Caco-2 (cell line): ENCODE results near the gene SLC46A3. TPM values are rescaled to one million over a fixed set of nuclear protein-coding genes. Genes with fewer than 3 reads are reported as not detected.

Source experiments
- BruUV-seq: library from RNA; stranded (reverse); fragments of 400-500 nt; replicated peaks from 2 replicates; lab custom pipeline; 2021; lab: Mats Ljungman, UMichigan
- CTCF ChIA-PET: fragments of 300-600 bp; sonication (Branson Sonifier 250); formaldehyde crosslinking; loops from one replicate; lab custom pipeline; 2022; ENCODE audit warnings: antibody characterized with exemption; lab: Charles Lee
- POLR2A ChIA-PET: fragments of 300-600 bp; sonication (Branson Sonifier 250); formaldehyde crosslinking; loops from one replicate; lab custom pipeline; 2022; ENCODE audit warnings: antibody characterized with exemption; lab: Charles Lee
- DNase-seq, 2 experiments: peaks; one replicate each; pipeline versions ENCODE4 v3.0.0 to v3.0.0-alpha.2; 2020 to 2022
- H3K27me3 ChIP-seq: replicated peaks from 2 replicates; pipeline ENCODE4 v1.6.0; 2011; ENCODE audit warnings: low read length; ENCODE audit not compliant: control insufficient read depth, insufficient read depth
- H3K36me3 ChIP-seq: 2 replicates; pipeline ENCODE4 v1.5.1; 2011; ENCODE audit warnings: low read length; ENCODE audit not compliant: control insufficient read depth, insufficient read depth
- H3K4me1 ChIP-seq: fragments of 250-450 bp; sonication (Bioruptor Pico); 2 replicates; pipeline ENCODE4 v1.5.1; 2020; ENCODE audit warnings: mild to moderate bottlenecking
- H3K4me3 ChIP-seq: 2 replicates; pipeline ENCODE4 v1.5.1; 2011; ENCODE audit warnings: low read depth, mild to moderate bottlenecking, control low read depth, low read length
- H3K9me3 ChIP-seq: fragments of 250-450 bp; sonication (Bioruptor Pico); 2 replicates; pipeline ENCODE4 v1.5.1; 2020; ENCODE audit warnings: mild to moderate bottlenecking, moderate library complexity
- H3K27ac Mint-ChIP-seq: one replicate; pipeline ENCODE4 v1.8.0; 2022; ENCODE audit warnings: mixed read lengths; ENCODE audit not compliant: unreplicated experiment
- H3K27me3 Mint-ChIP-seq: one replicate; pipeline ENCODE4 v1.8.0; 2022; ENCODE audit warnings: mixed read lengths; ENCODE audit not compliant: insufficient read depth, unreplicated experiment
- H3K36me3 Mint-ChIP-seq: one replicate; pipeline ENCODE4 v1.8.0; 2022; ENCODE audit warnings: mild to moderate bottlenecking, mixed read lengths; ENCODE audit not compliant: insufficient read depth, unreplicated experiment
- H3K4me1 Mint-ChIP-seq: one replicate; pipeline ENCODE4 v1.8.0; 2022; ENCODE audit warnings: low read depth, mixed read lengths; ENCODE audit not compliant: unreplicated experiment
- H3K4me3 Mint-ChIP-seq: one replicate; pipeline ENCODE4 v1.8.0; 2022; ENCODE audit warnings: mild to moderate bottlenecking, moderate library complexity, mixed read lengths; ENCODE audit not compliant: unreplicated experiment
- H3K9me3 Mint-ChIP-seq: one replicate; pipeline ENCODE4 v1.8.0; 2022; ENCODE audit warnings: mixed read lengths; ENCODE audit not compliant: unreplicated experiment
- CTCF ChIP-seq, 2 experiments: fragments of 200-600 bp in 1 of 2; IDR thresholded peaks; 1 replicate in 1 of 2; 2 replicates in 1 of 2; pipeline versions ENCODE4 v1.5.1 to v1.8.0; 2011 to 2022; ENCODE audit warnings: antibody characterized with exemption in 1 of 2, control low read depth in 1 of 2, inconsistent platforms in 1 of 2, low read depth in 1 of 2, low read length in 1 of 2, mild to moderate bottlenecking in 1 of 2, moderate library complexity in 1 of 2; ENCODE audit not compliant: insufficient read depth in 1 of 2, severe bottlenecking in 1 of 2, unreplicated experiment in 1 of 2
- intact Hi-C: fragments of 100-400 bp; cut with micrococcal nuclease; formaldehyde crosslinking; loops from one replicate; pipeline ENCODE4 v1.10.0; 2022; ENCODE audit not compliant: unreplicated experiment
- total RNA-seq: library from RNA; stranded (reverse); gene quantifications from 2 replicates; pipeline ENCODE4 v1.2.3, GENCODE V29; 2022

The SLC46A3 gene
- total RNA-seq, 1 experiment from 2014 or later: 2.3 TPM

- Histone ChIP-seq H3K4me3 (peak overlapping the region; percentile 89), H3K9me3 (no peaks in the 10 kb centered on the region), H3K36me3 (no peaks in the 10 kb centered on the region), H3K27me3 (no peaks in the 10 kb centered on the region), H3K4me1 (peaks cover 14% of the 10 kb centered on the region)
- no peaks in the 10 kb centered on the region for H3K9me3 Mint-ChIP-seq
- H3K36me3 Mint-ChIP-seq: peaks cover 29% of the 10 kb centered on the region
- peak overlapping the region; percentile 85 for H3K27ac Mint-ChIP-seq
- intact Hi-C loops: loop anchor here (1.0 to 5.0 kb wide), 2 partner anchors 113 to 336 kb away; no protein-coding TSS in a partner anchor
- DNase-seq: no peak
- H3K4me1 Mint-ChIP-seq: peaks cover 21% of the 10 kb centered on the region
- no peak for TF ChIP-seq CTCF (IDR thresholded peaks at IDR 0.05; ENCODE audit: insufficient read depth in 1 of 2, low read depth in 1 of 2, low read length in 1 of 2, severe bottlenecking in 1 of 2, unreplicated experiment in 1 of 2)
- BruUV-seq: no TSS peak
- H3K4me3 Mint-ChIP-seq: peak overlapping the region; percentile 94
- CTCF ChIA-PET: interaction anchor here (0.5 to 1.4 kb wide), 4 partner anchors 129 to 757 kb away, joined by 3 to 7 read pairs (median 5); no protein-coding TSS in a partner anchor
- no peaks in the 10 kb centered on the region for H3K27me3 Mint-ChIP-seq
- POLR2A ChIA-PET: interaction anchor here (0.7 to 1.7 kb wide), 2 partner anchors 35 to 60 kb away, joined by 3 to 8 read pairs; partner anchors contain the start of gene SLC46A3
These were observed 60.3 kb downstream of the SLC46A3 start for GRCh38 chr13:28658539-28658795.

- Histone ChIP-seq H3K36me3 (no peaks in the 10 kb centered on the region), H3K27me3 (no peaks in the 10 kb centered on the region), H3K4me1 (peaks cover 14% of the 10 kb centered on the region), H3K9me3 (no peaks in the 10 kb centered on the region), H3K4me3 (peak overlapping the region; percentile 89)
- POLR2A ChIA-PET: interaction anchor here (0.7 to 1.7 kb wide), 2 partner anchors 36 to 61 kb away, joined by 3 to 8 read pairs; partner anchors contain the start of gene SLC46A3
- no peak for DNase-seq
- Mint-ChIP-seq H3K9me3 (no peaks in the 10 kb centered on the region), H3K27ac (peak overlapping the region; percentile 85), H3K27me3 (no peaks in the 10 kb centered on the region), H3K4me1 (peaks cover 21% of the 10 kb centered on the region), H3K4me3 (peak overlapping the region; percentile 94), H3K36me3 (peaks cover 24% of the 10 kb centered on the region)
- TF ChIP-seq CTCF (IDR thresholded peaks at IDR 0.05; ENCODE audit: insufficient read depth in 1 of 2, low read depth in 1 of 2, low read length in 1 of 2, severe bottlenecking in 1 of 2, unreplicated experiment in 1 of 2): no peak
- intact Hi-C loops: loop anchor here (1.0 to 5.0 kb wide), 2 partner anchors 113 to 336 kb away; no protein-coding TSS in a partner anchor
- CTCF ChIA-PET: interaction anchor here (0.5 to 1.4 kb wide), 3 partner anchors 129 to 334 kb away, joined by 5 to 7 read pairs (median 5); no protein-coding TSS in a partner anchor
- TSS peak; percentile 74 for BruUV-seq
These were observed 60.8 kb downstream of the SLC46A3 start for GRCh38 chr13:28657784-28658538.

GRCh38 chr13:28655561-28655960 lies 63.2 kb downstream of the SLC46A3 start:
- intact Hi-C loops: loop anchor here (5.0 kb wide), 1 partner anchor 333 kb away; no protein-coding TSS in a partner anchor
- peaks cover 12% of the 10 kb centered on the region for H3K4me1 ChIP-seq
- Mint-ChIP-seq H3K4me1 (peaks cover 21% of the 10 kb centered on the region), H3K27ac (no peak overlapping the region), H3K27me3 (no peaks in the 10 kb centered on the region), H3K4me3 (no peak overlapping the region), H3K9me3 (no peaks in the 10 kb centered on the region), H3K36me3 (peaks cover 5% of the 10 kb centered on the region)
- no TSS peak for BruUV-seq
- CTCF ChIA-PET: no interaction called here
- DNase-seq: no peak
- no peaks in the 10 kb centered on the region for H3K9me3 ChIP-seq
- no peak overlapping the region for H3K4me3 ChIP-seq
- no peak for TF ChIP-seq CTCF (IDR thresholded peaks at IDR 0.05; ENCODE audit: insufficient read depth in 1 of 2, low read depth in 1 of 2, low read length in 1 of 2, severe bottlenecking in 1 of 2, unreplicated experiment in 1 of 2)
- POLR2A ChIA-PET: no interaction called here
- H3K27me3 ChIP-seq: no peaks in the 10 kb centered on the region
- no peaks in the 10 kb centered on the region for H3K36me3 ChIP-seq
